Calu3 (cell line): ENCODE data around the gene PARD3. TPM values are rescaled to one million over a fixed set of nuclear protein-coding genes. Genes with fewer than 3 reads are reported as not detected.

Experiments
- BruUV-seq: library from RNA; stranded (reverse); fragments of 400-500 nt; replicated peaks from 2 replicates; lab custom pipeline; 2021; lab: Mats Ljungman, UMichigan
- CTCF ChIA-PET: fragments of 300-600 bp; sonication (Branson Sonifier 250); formaldehyde crosslinking; loops from one replicate; lab custom pipeline; 2022; ENCODE audit warnings: antibody characterized with exemption; lab: Charles Lee
- DNase-seq: peaks from one replicate; pipeline ENCODE4 v3.0.0; 2022
- H3K27ac Mint-ChIP-seq: one replicate; pipeline ENCODE4 v1.8.0; 2022; ENCODE audit warnings: mixed read lengths; ENCODE audit not compliant: unreplicated experiment
- H3K27me3 Mint-ChIP-seq: one replicate; pipeline ENCODE4 v1.8.0; 2022; ENCODE audit warnings: mixed read lengths; ENCODE audit not compliant: unreplicated experiment
- H3K36me3 Mint-ChIP-seq: one replicate; pipeline ENCODE4 v1.8.0; 2022; ENCODE audit warnings: mild to moderate bottlenecking, moderate library complexity, mixed read lengths; ENCODE audit not compliant: insufficient read depth, unreplicated experiment
- H3K4me1 Mint-ChIP-seq: one replicate; pipeline ENCODE4 v1.8.0; 2022; ENCODE audit warnings: mild to moderate bottlenecking, low read depth, mixed read lengths; ENCODE audit not compliant: unreplicated experiment
- H3K4me3 Mint-ChIP-seq: one replicate; pipeline ENCODE4 v1.8.0; 2022; ENCODE audit warnings: mild to moderate bottlenecking, low read depth, moderate library complexity, mixed read lengths; ENCODE audit not compliant: unreplicated experiment
- H3K9me3 Mint-ChIP-seq: one replicate; pipeline ENCODE4 v1.8.0; 2022; ENCODE audit warnings: low read depth, mixed read lengths; ENCODE audit not compliant: unreplicated experiment
- intact Hi-C: fragments of 100-400 bp; cut with micrococcal nuclease; formaldehyde crosslinking; loops from one replicate; pipeline ENCODE4 v1.10.0; 2022; ENCODE audit not compliant: unreplicated experiment
- total RNA-seq: library from RNA; stranded (reverse); gene quantifications from 2 replicates; pipeline ENCODE4 v1.2.3, GENCODE V29; 2022
- TF ChIP-seq, protein P1 (sequence below): fragments of 200-600 bp; IDR thresholded peaks from one replicate; pipeline ENCODE4 v1.8.0; 2022; ENCODE audit warnings: antibody characterized with exemption; ENCODE audit not compliant: unreplicated experiment

Gene PARD3
- total RNA-seq, 1 experiment from 2014 or later, result 62.4 TPM

DNA sequence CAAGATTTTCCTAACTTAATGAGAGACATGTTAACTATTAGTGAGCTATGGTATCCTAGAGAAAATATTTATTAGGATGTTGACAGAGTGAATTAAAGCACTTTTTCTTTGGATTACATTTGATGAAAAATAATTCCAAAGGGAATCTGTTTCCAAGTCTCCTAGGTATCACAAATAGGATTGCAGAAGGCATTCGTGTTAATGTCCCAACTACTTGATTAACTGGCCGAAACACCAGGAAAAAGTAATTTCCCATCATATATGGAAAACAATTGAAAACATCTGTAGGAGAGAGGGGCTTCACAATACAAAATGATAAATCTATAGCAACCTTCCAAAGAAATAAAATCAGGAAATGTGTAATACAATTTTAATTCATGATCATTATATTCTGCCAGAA, 406.7 kb downstream of the PARD3 start:
- no TSS peak for BruUV-seq
- Mint-ChIP-seq H3K27ac (no peak overlapping the region), H3K4me1 (peaks cover 67% of the 10 kb centered on the region), H3K36me3 (no peaks in the 10 kb centered on the region), H3K4me3 (no peak overlapping the region), H3K9me3 (no peaks in the 10 kb centered on the region), H3K27me3 (no peaks in the 10 kb centered on the region)
- TF ChIP-seq, protein P1, sequence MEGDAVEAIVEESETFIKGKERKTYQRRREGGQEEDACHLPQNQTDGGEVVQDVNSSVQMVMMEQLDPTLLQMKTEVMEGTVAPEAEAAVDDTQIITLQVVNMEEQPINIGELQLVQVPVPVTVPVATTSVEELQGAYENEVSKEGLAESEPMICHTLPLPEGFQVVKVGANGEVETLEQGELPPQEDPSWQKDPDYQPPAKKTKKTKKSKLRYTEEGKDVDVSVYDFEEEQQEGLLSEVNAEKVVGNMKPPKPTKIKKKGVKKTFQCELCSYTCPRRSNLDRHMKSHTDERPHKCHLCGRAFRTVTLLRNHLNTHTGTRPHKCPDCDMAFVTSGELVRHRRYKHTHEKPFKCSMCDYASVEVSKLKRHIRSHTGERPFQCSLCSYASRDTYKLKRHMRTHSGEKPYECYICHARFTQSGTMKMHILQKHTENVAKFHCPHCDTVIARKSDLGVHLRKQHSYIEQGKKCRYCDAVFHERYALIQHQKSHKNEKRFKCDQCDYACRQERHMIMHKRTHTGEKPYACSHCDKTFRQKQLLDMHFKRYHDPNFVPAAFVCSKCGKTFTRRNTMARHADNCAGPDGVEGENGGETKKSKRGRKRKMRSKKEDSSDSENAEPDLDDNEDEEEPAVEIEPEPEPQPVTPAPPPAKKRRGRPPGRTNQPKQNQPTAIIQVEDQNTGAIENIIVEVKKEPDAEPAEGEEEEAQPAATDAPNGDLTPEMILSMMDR, result no peak
- DNase-seq, result no peak
- intact Hi-C loops, result loop anchor here (5.0 kb wide), 1 partner anchor 229 kb away; no protein-coding TSS in a partner anchor
- CTCF ChIA-PET, result no interaction called here

DNA sequence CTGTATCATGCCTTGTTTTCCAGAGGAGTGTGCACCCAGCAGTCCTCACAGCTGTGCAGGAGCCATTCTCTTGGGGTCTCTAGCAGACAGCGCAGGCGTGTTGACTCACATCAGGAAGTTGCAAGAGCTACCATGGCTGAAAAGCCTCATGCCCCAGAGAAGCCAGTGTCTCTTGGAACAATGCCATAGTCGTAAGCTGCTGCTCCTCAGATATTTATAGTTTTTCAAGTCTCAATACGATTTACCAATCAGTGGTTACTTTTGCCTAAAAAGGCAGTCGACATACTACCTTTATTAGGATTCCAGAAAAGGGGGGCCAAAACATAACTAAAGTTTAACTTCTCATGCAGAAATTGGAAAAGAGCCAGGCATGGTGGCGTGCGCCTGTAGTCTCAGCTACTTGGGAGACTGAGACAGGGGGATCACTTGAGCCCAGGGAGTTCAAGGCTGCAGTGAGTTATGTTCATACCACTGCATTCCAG, 407.7 kb downstream of the PARD3 start:
- peak; percentile 47 for DNase-seq
- H3K36me3 Mint-ChIP-seq, result no peaks in the 10 kb centered on the region
- intact Hi-C loops, result loop anchor here (5.0 kb wide), 1 partner anchor 230 kb away; no protein-coding TSS in a partner anchor
- CTCF ChIA-PET, result no interaction called here
- H3K4me1 Mint-ChIP-seq, result peaks cover 62% of the 10 kb centered on the region
- TF ChIP-seq, protein P1, result no peak
- BruUV-seq, result no TSS peak
- H3K9me3 Mint-ChIP-seq, result no peaks in the 10 kb centered on the region
- H3K27me3 Mint-ChIP-seq, result no peaks in the 10 kb centered on the region
- no peak overlapping the region for H3K4me3 Mint-ChIP-seq
- H3K27ac Mint-ChIP-seq, result peak overlapping the region; percentile 5

DNA sequence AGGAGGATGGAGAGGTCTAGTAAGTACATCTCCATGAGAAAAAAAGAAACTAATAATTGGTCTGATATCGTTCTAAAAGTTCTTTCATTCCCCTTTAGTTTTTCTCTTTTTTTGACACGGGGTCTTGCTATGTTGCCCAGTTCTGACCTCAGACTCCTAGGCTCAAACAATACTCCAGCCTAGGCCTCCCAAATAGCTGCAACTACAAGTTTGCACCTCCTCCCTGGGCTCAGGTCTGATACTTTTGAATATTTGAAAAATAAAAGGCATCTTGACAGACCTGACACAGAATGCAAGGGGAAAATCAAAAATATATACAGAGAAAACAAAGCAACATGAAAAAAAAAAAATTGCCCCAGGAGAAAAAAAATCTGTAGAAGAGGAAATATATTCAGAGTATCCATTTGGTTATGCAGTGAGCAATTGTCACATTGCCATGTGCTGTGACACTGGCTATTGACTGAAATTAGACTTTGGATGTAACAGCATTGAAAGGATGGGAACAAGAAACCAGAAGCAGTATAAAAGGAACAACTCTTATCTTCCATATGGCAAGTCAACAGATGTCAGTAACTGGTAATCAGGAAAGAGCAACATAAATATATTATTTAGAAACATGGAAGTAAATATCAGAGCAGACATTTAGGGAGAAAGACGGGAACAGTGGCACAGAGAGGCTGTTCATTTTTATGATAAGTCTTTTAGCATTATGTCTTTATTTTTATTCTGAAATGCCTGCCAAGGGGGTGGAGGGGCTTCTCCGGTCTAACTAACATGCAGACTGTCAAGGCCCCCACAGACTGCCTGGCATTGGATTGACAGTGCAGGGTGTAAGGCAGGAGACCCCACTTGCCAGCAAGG, 408.4 kb downstream of the PARD3 start:
- TF ChIP-seq, protein P1, result no peak
- Mint-ChIP-seq H3K4me1 (peaks cover 60% of the 10 kb centered on the region), H3K4me3 (peak overlapping the region; percentile 21), H3K36me3 (no peaks in the 10 kb centered on the region), H3K27ac (peak overlapping the region; percentile 5), H3K27me3 (no peaks in the 10 kb centered on the region), H3K9me3 (no peaks in the 10 kb centered on the region)
- BruUV-seq, result no TSS peak
- CTCF ChIA-PET, result no interaction called here
- intact Hi-C loops, result loop anchor here (5.0 kb wide), 1 partner anchor 231 kb away; no protein-coding TSS in a partner anchor
- DNase-seq, result no peak

DNA sequence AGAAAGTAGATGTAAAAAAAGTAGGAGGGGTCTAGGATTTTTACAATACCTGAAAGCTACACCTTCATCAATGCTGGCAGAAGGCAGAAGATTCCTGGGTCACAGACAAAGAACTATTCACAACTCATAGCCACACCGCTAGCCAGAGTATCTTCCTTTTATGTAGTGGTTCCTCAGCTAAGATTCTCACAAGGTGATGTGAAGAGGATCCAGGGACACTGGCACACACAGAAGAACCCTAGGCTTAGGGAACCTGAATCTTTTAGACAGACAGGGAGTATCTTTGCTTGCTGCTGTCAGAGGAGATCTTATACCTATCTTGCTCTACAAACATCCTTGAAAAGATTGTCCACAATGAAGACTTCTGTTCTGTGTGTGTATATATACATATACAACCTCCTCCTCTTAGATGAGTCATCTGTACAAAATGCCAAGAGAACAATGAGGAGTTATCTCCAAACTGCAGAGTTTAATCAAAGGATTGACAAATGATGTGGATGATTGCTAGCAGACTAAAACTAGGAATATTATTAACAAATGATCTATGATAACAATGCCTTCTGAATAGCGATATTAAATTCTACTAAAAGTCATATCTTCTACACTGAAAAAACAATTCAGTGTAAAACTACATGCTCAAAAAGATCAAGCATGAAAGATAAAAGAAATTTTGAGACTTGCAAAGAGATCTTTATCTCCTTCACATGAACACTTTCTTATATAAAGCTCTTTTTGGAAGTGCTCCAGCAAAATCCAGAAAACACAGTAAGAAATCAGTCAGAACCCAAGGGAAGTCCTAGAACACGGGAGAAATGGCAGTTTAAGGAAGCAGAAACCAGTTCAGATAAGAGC, 409.3 kb downstream of the PARD3 start:
- TSS peak; percentile 31 for BruUV-seq
- Mint-ChIP-seq H3K36me3 (no peaks in the 10 kb centered on the region), H3K27me3 (no peaks in the 10 kb centered on the region), H3K4me1 (peaks cover 52% of the 10 kb centered on the region), H3K9me3 (no peaks in the 10 kb centered on the region), H3K27ac (peak overlapping the region; percentile 5), H3K4me3 (peak overlapping the region; percentile 21)
- CTCF ChIA-PET, result interaction anchor here (0.6 kb wide), 1 partner anchor 50 kb away, joined by 4 read pairs; no protein-coding TSS in a partner anchor
- DNase-seq, result no peak
- TF ChIP-seq, protein P1, result no peak
- intact Hi-C loops, result loop anchor here (5.0 kb wide), 1 partner anchor 231 kb away; no protein-coding TSS in a partner anchor
